ENCODE data around the gene MED12. TPM values are rescaled to one million over a fixed set of nuclear protein-coding genes. Genes with fewer than 3 reads are reported as not detected.

The MED12 gene
- total RNA-seq (2014; rRNA removed; shearing (Covaris generic)) = 19.3 and 35.1 TPM in 2 replicates

DNA sequence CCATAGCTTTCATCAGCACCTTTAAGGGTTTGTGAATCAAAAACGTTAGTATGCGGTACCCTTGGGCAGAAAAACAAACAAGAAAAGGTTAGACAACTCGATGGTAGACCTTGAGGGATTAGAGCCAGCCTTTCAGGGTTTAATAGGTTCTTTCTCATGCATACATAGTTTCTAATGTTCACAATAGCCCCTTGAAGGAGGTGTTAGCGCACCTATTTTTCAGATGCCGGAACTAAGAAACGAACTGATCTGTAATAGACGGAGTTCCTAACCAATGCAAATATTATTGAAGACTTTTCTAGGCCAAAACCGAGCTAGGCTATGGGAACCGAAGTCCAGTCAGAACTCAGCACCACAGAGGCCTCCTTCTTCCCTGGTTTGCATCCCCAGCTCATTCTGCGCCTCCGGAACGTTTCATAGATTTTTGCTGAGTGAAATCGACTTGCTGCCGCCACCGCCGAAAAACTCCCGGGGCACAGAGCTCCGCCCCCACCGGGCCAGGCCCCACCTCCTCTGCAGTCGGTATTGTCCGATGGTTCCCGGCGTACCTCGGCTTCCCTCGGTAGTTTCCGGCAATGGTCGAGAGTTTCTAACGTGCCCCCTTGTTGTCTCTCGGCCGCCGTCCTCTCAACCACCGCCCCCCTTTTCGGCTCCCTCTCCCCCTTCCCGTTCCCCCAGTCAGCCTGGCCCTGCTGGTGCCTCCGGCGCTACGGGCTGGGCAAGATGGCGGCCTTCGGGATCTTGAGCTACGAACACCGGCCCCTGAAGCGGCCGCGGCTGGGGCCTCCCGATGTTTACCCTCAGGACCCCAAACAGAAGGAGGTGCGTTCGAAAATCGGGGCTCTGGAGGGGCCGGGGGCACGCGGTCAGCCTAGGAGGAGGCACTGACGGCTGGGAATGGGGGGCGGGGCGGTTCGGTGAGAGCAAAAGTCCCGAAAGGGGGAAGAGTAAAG is at the start of gene MED12:
Gene MED12 (plus strand): TSS at position 565 of the 953 bp plus-strand sequence. CDS start 159 bp downstream, at position 724.
- peak; percentile 76 for DNase-seq (ENCODE audit: low read depth)

DNA sequence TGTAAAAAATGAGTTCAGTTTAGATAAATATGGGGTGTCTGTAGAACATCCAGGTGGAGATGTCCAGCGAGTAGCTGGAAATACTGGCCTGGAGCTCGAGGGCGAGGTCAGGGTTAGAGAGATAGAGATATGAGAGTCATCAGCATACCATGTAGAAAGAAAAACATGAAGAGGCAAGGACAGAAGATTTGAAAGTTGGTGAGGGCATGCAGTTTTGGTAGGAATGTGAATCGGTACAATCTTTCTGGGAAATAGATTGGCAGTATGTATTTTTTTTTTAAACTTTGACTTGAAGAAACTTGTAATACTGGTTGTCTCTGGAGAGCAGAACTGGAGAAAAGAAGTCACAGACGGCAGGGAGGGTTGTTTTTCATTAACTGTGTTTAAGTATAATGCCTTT is 47.9 kb upstream of the MED12 start:
- DNase-seq (ENCODE audit: low read depth) = no peak

DNA sequence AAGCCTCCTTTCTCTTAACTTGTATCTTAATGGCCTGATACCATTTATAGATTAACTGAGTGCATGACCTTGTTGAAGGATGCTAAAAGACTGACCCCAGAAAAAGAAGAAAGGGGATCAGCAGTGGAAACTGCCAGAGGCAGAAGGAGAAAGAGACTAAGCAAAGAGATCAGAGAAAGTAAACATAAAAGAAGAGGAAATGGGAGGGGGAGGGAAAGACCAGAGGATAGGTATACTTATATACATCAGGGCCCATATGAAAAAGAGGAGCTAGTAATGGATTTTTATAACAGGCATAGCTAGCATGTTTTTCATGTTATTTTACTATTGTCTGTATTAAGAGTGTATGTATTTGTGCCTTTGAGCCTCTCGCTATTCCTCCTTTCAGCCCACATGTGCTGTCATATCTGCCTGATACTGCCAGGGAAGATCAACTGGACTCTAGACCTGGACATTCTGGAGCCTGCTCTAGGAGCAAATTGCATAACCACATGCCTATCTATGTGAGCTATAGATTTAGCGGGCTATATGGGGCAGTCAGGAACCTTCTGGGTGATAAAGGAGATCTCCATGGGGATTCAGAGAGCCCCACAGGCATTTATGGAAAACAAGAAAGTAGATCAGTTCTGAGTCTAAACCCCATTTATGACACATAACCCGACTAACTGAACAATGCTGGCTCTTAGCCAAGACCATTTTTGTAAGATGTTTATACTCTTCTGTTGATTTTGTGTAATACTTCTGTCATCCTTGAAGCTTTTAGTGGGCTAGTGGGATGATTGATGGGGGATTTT is 36.9 kb upstream of the MED12 start:
- no peak for DNase-seq (ENCODE audit: low read depth)

GRCh38 chrX:71082124-71082647 is 36.2 kb upstream of the MED12 start:
- no peak for DNase-seq (ENCODE audit: low read depth)

DNA sequence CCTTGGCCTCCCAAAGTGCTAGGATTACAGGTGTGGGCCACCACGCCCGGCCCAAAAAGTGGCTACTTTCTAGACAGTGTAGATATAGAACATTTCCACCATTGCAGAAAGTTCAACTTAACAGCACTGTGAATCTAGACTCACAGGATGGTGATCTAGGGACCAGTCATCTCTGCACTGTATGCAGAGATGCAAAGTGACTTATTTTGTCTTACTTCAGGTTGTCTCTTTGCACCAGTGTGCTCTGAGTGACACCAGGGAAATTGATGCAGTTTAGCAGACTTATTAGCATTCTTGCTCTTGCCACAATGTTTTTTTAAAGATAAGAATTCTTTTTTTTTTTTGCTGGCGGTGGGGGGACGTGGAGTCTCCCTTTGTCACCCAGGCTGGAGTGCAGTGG is 35.6 kb upstream of the MED12 start:
- no peak for DNase-seq (ENCODE audit: low read depth)

GRCh38 chrX:71085900-71086299 is 32.5 kb upstream of the MED12 start:
- DNase-seq (ENCODE audit: low read depth) = no peak

GRCh38 chrX:71091263-71091662 is 27.1 kb upstream of the MED12 start:
- no peak for DNase-seq (ENCODE audit: low read depth)

- no peak for DNase-seq (ENCODE audit: low read depth)
These were observed 23.4 kb upstream of the MED12 start for GRCh38 chrX:71095033-71095432.

DNA sequence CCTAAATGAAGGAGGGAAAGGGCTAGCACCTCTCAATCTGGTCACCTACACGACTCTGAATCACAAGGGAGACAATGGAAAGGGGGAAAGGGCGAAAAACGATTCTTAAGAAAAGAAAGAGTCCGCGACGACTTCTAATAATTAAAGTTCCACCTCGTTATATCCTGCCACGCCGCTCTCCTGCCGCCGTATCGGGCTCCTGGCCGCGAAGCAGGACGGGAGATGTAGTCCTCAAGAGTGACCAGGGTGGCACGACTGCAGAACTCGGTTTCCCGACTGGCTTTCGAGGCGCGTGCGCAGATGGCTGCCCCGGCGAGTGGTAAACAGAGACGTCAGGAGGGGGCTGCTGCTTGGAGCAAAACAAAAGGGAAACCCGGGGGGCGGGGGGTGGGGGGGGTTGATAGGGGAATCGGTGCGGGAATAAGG is 22.8 kb upstream of the MED12 start, which contains the start of gene FOXO4:
Gene FOXO4 (plus strand): TSS at position 297 of the 426 bp plus-strand sequence. CDS start 678 bp downstream, outside the sequence.
- peak; percentile 85 for DNase-seq (ENCODE audit: low read depth)

- peak; percentile 58 for DNase-seq (ENCODE audit: low read depth)
These were observed 22.2 kb upstream of the MED12 start for GRCh38 chrX:71095981-71096759.

DNA sequence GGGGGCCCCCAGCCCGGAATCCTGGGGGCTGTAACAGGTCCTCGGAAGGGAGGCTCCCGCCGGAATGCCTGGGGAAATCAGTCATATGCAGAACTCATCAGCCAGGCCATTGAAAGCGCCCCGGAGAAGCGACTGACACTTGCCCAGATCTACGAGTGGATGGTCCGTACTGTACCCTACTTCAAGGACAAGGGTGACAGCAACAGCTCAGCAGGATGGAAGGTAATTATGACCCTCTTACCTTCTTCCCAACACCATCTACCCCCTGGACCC is 21.7 kb upstream of the MED12 start:
- no peak for DNase-seq (ENCODE audit: low read depth)

GRCh38 chrX:71098302-71098701 is 20.1 kb upstream of the MED12 start:
- peak; percentile 52 for DNase-seq (ENCODE audit: low read depth)

DNA sequence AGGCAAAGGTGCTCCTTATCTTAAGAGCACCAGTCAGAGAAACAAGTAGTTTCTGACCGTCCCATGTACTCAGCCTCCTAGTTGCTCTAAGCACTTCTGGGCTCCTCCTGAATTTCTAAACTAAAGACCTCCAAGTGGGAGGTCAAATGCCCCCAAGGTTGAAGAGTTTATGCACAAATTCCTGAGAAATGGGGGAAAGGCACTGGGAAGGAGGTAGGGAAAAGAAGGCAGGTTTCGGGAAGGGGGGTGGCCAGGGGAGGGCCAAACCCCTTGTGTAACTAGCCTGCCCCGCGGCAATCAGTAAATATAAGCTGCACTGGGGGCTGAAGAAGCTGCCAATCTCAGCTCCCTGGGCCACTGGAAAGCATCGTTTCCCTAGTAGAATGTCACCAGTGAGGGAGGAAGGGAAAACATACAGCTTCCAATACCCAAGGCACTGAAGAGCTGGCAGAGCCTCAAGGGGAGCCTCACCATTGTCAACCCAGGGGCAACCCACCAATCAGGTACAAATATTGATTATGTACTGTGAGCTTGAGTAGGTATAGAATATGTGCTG is 19.4 kb upstream of the MED12 start:
- DNase-seq (ENCODE audit: low read depth) = no peak

GRCh38 chrX:71099736-71100135 is 18.7 kb upstream of the MED12 start:
- no peak for DNase-seq (ENCODE audit: low read depth)

DNA sequence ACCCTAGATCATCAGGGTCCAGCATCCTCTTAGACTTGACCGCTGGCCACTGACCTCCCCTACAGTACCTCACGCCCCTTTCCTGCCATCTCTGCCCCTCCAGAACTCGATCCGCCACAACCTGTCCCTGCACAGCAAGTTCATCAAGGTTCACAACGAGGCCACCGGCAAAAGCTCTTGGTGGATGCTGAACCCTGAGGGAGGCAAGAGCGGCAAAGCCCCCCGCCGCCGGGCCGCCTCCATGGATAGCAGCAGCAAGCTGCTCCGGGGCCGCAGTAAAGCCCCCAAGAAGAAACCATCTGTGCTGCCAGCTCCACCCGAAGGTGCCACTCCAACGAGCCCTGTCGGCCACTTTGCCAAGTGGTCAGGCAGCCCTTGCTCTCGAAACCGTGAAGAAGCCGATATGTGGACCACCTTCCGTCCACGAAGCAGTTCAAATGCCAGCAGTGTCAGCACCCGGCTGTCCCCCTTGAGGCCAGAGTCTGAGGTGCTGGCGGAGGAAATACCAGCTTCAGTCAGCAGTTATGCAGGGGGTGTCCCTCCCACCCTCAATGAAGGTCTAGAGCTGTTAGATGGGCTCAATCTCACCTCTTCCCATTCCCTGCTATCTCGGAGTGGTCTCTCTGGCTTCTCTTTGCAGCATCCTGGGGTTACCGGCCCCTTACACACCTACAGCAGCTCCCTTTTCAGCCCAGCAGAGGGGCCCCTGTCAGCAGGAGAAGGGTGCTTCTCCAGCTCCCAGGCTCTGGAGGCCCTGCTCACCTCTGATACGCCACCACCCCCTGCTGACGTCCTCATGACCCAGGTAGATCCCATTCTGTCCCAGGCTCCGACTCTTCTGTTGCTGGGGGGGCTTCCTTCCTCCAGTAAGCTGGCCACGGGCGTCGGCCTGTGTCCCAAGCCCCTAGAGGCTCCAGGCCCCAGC is 17.6 kb upstream of the MED12 start:
- no peak for DNase-seq (ENCODE audit: low read depth)

DNA sequence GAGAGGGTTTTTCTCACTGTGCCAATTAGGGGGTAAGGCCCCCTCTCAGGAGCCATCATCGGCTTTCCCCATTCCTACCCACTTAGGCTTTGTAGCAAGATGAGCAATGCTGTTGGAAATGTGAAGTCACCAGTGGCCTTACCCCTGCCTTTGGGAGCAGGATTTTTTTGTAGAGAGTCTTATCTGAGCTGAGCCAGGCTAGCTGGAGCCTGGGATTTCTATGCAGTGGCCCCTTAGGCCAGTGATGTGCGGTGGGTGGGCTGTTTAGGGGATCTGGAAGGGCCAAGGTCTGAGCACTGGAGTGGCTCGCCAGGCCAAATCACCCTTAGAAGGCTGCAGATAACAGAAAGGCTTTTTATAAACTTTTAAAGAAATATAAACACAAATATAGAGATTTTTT is 16.1 kb upstream of the MED12 start:
- DNase-seq (ENCODE audit: low read depth) = no peak

DNA sequence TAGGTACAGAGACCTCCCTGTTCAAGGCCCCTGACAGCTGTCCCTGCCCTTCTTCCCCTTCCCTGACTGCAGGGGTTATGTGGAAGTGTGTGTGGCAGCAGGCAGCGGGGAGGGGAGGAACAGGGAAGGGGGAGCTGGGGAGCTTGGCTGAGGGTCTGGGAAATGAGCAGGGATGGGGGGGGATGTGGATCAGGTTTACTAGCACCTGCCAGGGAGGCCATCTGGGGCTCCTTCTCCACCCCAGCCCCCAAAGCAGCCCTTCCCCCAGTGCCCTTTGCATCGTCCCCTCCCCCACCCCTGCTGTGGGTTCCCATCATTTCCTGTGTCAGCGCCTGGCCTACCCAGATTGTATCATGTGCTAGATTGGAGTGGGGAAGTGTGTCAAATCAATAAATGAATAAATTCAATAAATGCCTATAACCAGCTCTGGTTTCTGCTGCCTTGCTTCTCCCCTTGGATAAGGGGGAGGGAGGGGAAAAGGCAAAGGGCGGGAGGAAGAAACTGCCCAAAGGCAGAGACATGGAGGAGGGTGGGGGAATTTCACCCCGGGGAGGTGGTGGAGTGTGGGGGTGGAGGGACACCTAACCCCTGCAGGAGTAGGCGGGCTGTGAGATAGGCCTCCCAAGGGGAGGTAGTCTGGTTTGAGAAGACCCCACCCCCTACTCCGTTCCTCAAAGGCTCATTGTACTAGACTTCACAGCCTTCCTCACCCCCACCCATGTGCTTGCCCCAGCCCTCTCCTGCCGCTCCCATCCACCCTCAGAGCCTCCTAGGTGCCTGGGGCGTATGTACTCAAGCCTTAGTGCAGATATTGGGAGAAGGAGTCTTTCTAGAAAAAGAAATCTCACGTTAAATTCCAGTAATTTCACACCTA is 15.0 kb upstream of the MED12 start:
- DNase-seq (ENCODE audit: low read depth) = no peak

DNA sequence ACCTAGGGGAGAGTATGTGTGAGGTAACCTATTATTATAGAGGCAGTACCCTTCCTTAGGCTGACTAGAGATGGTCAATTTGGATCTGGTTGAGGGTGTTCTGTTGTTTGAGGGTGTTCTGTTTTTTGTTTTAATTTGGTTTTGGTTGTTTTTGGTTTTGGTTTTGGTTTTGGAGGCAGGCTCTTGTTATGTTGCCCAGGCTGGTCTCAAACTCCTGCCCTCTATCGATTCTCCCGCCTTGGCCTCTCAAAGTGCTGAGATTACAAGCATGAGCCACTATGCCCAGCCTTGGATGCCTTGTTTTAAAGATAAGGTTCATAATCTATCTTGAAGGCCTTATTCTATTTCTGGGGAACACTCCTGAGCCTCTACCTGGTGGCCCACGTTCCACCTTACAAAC is 12.8 kb upstream of the MED12 start:
- no peak for DNase-seq (ENCODE audit: low read depth)

DNA sequence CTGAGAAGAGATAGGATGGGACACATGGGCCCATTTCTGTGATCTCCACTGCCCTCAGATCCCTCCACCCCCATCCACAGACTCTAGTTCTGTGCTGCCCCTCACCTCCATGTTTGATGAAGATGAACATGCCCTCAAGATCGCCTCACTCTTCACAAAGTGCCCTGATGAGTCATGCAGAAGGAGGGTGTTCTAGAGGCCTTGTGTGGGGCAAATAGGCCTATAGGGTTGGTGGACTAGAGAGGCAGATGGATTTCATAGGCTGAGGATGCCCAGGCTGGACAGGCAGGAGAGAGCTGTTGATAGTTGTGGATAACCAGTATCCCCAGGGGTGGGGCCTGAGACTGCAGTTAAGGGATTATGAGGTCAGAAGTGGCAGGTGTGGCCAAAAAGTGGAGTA is 12.0 kb upstream of the MED12 start, which contains the start of gene CXorf65:
Gene CXorf65 (minus strand): TSS at position 314 of the 400 bp plus-strand sequence. CDS start 184 bp downstream, at position 130.
- peak; percentile 10 for DNase-seq (ENCODE audit: low read depth)

Data from RPMI7951 (cell line).